WI38 (cell line): Measurements from ENCODE around the gene MEGF11.
A peak's percentile ranks its signal among the peaks of the same experiment; 100 is the strongest.
"Not testable (repeated sequence)": the region's sequence is repeated elsewhere in the genome, so short reads cannot be mapped to it uniquely, and the experiment has no call there.

Experiments
- H3K4me3 ChIP-seq: 2 replicates; pipeline ENCODE4 v1.5.1; 2011; ENCODE audit warnings: low read depth, mild to moderate bottlenecking, control low read depth, low read length
- TF ChIP-seq, protein P1 (sequence below): IDR thresholded peaks from 2 replicates; pipeline ENCODE4 v1.5.1; 2012; ENCODE audit warnings: low read depth, mild to moderate bottlenecking, control low read depth, low read length

MEGF11 gene

DNA sequence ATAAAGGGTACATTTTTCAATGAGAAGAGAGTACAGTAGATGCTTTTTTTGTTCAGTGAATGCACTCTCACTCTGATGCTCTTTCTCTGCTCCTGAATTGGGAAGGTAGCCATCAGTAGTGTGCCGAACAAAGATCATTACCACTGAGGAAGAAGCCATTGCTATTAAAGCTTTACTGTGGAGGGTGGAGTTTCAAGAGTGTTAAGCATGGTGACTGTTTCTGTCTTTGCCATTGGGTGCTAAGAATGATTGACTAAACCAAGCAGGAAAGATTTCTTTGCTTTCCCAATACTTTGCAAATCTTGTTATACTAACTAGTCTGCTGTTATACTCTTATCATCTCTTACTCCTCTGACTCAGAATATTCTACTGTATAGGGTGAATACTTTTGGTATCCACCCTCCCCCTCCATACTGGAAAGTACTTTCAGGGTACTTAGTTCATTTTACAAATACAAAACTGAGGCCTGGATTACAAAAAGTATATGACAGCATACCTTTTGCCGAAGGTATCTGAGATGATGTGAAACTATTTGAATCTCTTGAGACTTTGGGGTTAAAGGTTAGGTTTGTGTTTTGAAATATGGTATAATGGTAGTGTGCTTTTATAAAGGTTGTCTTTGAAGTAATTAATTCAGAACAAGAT is 382.5 kb downstream of the MEGF11 start:
- peak overlapping the region; percentile 98 for H3K4me3 ChIP-seq
- TF ChIP-seq, protein P1, sequence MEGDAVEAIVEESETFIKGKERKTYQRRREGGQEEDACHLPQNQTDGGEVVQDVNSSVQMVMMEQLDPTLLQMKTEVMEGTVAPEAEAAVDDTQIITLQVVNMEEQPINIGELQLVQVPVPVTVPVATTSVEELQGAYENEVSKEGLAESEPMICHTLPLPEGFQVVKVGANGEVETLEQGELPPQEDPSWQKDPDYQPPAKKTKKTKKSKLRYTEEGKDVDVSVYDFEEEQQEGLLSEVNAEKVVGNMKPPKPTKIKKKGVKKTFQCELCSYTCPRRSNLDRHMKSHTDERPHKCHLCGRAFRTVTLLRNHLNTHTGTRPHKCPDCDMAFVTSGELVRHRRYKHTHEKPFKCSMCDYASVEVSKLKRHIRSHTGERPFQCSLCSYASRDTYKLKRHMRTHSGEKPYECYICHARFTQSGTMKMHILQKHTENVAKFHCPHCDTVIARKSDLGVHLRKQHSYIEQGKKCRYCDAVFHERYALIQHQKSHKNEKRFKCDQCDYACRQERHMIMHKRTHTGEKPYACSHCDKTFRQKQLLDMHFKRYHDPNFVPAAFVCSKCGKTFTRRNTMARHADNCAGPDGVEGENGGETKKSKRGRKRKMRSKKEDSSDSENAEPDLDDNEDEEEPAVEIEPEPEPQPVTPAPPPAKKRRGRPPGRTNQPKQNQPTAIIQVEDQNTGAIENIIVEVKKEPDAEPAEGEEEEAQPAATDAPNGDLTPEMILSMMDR: no peak

DNA sequence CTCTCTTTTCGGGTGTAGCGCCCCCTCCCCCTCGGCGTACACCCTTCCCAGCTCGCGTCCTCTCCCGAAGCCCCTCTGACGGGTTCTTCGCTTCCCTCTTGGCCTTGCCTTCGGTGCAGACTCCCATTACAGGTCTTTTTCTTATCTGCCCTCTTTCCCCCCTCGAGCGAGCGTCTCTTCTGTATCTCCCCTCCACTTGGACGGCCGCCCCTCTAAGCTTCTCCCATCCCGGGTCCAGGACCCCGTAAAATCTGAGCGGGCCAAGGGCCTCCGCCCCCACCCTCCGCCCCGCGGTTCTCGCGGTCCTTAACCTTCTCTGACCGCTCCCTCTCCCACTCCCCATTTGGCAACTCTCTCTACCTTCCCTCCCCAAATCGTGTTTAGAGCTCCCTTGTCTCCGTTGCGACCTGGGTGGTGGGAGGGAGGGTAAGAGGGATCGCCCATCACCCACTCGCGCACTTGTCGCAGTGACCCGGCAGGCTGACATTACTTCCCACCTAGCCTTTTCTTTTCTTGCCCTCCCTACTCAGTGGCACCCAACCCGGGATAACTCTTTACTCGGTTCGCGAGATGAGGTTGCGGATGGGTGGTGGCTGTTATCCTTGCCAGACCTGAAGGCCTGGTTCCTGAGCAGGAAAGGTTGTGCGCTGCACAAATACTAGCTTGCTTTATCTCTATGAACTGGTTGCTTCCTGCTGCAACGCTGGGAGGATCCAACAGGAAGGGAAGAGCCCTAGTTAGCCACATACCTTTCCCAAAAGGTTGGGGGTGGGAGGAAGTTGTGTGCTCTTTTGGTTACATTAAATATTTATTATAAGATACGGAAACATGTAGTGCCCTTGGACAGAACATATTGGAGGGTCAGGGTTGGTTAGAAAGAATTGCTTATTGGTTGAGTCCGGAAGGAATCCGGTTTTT is 383.3 kb downstream of the MEGF11 start:
- TF ChIP-seq, protein P1: no peak
- H3K4me3 ChIP-seq: peak overlapping the region; percentile 98

DNA sequence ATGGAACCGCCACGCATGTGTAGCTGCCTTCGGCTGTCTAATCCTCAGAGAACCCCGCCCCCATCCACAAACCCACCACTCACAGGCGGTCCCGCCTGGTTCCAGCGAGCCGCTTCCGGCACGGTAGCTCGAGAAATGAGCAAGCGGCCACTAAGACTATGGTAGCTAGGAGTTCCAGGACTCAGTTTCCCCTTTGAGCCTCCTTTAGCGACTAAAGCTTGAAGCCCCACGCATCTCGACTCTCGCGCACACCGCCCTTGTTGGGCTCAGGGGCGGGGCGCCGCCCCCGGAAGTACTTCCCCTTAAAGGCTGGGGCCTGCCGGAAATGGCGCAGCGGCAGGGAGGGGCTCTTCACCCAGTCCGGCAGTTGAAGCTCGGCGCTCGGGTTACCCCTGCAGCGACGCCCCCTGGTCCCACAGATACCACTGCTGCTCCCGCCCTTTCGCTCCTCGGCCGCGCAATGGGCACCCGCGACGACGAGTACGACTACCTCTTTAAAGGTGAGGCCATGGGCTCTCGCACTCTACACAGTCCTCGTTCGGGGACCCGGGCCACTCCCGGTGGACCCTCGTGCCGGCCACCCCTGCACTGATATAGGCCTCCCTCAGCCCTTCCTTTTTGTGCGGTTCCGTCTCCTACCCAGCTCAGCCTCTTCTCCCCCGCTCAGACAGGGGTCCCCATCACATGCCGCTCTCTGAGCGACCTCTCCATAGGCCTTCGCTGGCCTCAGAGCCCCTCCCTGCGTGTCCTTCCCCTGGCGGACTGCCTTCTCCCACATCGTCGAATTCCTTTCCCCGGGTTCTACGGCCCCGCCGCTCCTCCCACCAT is 384.2 kb downstream of the MEGF11 start, which contains the start of gene RAB11A:
Gene RAB11A, plus strand, starts transcription at position 366 of the 828 bp plus-strand sequence. Its CDS starts 95 bp downstream, at position 461.
- TF ChIP-seq, protein P1: 0 out of 2 replicates have a peak, but pooled peaks have one; percentile 14
- peak within 1 kb of the TSS; percentile 98 for H3K4me3 ChIP-seq

DNA sequence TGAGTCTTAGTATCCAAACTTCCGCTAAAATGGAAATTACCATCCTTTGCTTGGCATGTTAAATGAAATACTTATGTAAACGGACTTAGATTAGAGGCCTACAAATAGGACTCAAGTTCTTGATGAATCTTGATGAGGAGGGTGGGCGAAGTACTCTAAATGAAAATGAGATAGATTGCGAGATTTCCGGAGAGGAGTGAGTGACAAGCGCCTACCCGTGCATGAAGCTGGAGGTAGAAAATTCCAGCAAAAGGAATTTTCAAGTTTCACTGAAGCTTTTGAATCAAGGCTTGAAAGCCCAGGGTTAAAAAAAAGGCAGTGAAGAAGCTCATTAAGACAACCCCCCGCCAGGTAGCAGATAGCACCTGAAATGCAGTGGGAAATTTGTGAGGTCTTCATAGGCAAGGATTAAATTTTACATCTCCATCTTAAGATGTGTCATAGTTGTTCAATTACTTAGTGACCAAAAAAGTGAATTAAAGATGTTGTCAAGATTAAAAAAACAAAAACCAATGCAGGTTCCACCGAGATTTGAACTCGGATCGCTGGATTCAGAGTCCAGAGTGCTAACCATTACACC is 384.9 kb downstream of the MEGF11 start:
- H3K4me3 ChIP-seq: peak overlapping the region; percentile 98
- TF ChIP-seq, protein P1: no peak

DNA sequence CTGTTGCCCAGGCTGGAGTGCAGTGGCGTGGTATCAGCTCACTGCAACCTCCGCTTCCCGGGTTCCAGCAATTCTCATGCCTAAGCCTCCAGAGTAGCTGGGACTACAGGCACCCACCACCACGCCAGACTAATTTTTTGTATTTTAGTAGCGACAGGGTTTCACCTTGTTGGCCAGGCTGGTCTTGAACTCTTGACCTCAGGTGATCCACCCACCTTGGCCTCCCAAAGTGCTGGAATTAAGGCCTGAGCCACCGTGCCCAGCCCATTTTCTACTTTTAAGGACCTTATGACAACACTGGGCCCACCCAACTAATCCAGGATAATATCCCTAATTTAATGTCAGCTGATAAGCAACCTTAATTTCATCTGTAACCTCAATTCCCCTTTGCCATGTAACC is 385.6 kb downstream of the MEGF11 start:
- H3K4me3 ChIP-seq: not testable (repeated sequence)

DNA sequence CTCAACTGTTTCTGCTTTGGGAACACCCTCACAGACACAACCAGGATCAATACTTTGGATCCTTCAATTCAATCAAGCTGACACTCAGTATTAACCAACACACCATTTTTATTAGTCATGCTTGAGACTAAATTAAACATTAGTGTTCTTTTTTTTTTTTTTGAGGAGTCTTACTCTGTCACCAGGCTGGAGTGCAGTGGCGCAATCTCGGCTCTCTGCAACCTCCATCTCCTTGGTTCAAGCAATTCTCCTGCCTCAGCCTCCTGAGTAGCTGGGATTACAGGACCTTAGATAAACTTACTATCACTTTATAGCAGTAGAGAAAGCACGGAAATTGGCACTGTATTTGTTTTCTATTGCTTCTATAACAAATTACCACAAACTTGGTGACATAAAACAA is 386.3 kb downstream of the MEGF11 start:
- no peak overlapping the region for H3K4me3 ChIP-seq
- TF ChIP-seq, protein P1: no peak

DNA sequence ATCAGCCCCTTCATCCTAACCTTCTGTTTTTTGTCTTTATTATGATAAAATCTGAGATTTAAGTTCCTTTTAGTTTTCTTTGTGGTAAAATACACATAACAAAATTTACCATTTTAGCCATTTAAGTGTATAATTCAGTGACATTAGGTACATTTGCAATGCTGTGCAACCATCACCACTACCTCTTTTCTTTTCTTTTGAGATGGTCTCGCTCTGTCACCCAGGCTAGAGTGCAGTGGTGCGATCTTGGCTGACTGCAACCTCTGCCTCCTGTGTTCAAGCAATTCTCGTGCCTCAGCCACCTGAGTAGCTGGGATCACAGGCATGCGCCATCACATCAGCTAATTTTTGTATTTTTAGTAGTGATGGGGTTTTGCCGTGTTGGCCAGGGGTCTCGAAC is 390.4 kb downstream of the MEGF11 start:
- TF ChIP-seq, protein P1: no peak
- no peak overlapping the region for H3K4me3 ChIP-seq
